Stimulated activated CD4-positive, alpha-beta T cell treated with anti-CD3 and anti-CD28 coated beads, Interleukin-1b, Interleukin-23, amount 100 ng/mL, for 4 hours (primary cell): ENCODE measurements around the gene DLX4.

Experiments
- DNase-seq, 2 donors: peaks; one replicate each; pipeline ENCODE4 v3.0.0-alpha.2; 2020; ENCODE audit warnings: low read depth in 2 of 2

Gene DLX4

GRCh38 chr17:49987290-49987585, 18.2 kb downstream of the DLX4 start:
- no peak for DNase-seq

- no peak for DNase-seq
Measured at GRCh38 chr17:49987681-49988441, 18.9 kb downstream of the DLX4 start.

- no peak for DNase-seq
Measured at GRCh38 chr17:49989518-49989880, 20.5 kb downstream of the DLX4 start.

- DNase-seq: no peak
Measured at GRCh38 chr17:49990331-49990730, 21.3 kb downstream of the DLX4 start.

- DNase-seq: no peak
Measured at GRCh38 chr17:49990921-49991320, 21.9 kb downstream of the DLX4 start.

- DNase-seq: no peak
Measured at GRCh38 chr17:49991409-49991808, 22.4 kb downstream of the DLX4 start.

GRCh38 chr17:49992191-49992932, 23.4 kb downstream of the DLX4 start:
- DNase-seq: no peak

GRCh38 chr17:49992933-49993422, 24.0 kb downstream of the DLX4 start:
- DNase-seq: no peak

- DNase-seq: no peak
Measured at GRCh38 chr17:49993423-49994060, 24.6 kb downstream of the DLX4 start.

GRCh38 chr17:49994085-49995054, 25.4 kb downstream of the DLX4 start:
- no peak for DNase-seq

GRCh38 chr17:49995055-49995738, 26.2 kb downstream of the DLX4 start, which contains the start of gene DLX3:
DLX3 (minus strand) TSS chr17:49995224; CDS start chr17:49994998, 226 bp downstream.
- DNase-seq: no peak

GRCh38 chr17:49996121-49996494, 27.1 kb downstream of the DLX4 start:
- no peak for DNase-seq

GRCh38 chr17:49996495-49997300, 27.7 kb downstream of the DLX4 start:
- DNase-seq: peak; percentile 68 to 69

GRCh38 chr17:49997301-49997650, 28.3 kb downstream of the DLX4 start:
- no peak for DNase-seq

GRCh38 chr17:49997773-49998703, 29.0 kb downstream of the DLX4 start:
- peak; percentile 63 to 83 for DNase-seq

- DNase-seq: no peak
Measured at GRCh38 chr17:49998836-49999511, 30.0 kb downstream of the DLX4 start.

GRCh38 chr17:50003911-50004310, 34.9 kb downstream of the DLX4 start:
- no peak for DNase-seq

- no peak for DNase-seq
Measured at GRCh38 chr17:50009282-50009681, 40.3 kb downstream of the DLX4 start.

GRCh38 chr17:50013079-50013478, 44.1 kb downstream of the DLX4 start:
- no peak for DNase-seq
